OCI-LY7 (cell line): ENCODE measurements around the gene SLC4A4. TPM values are rescaled to one million over a fixed set of nuclear protein-coding genes. Genes with fewer than 3 reads are reported as not detected.

Experiments used
- BruUV-seq: library from RNA; stranded (reverse); fragments of 400-500 nt; replicated peaks from 2 replicates; lab custom pipeline; 2021; lab: Mats Ljungman, UMichigan
- CTCF ChIA-PET: fragments of 300-600 bp; sonication (Branson Sonifier 250); formaldehyde crosslinking; loops from one replicate; lab custom pipeline; 2022; ENCODE audit warnings: antibody characterized with exemption; ENCODE audit not compliant: unreplicated experiment; lab: Charles Lee
- POLR2A ChIA-PET: fragments of 300-600 bp; sonication (Branson Sonifier 250); formaldehyde crosslinking; loops from one replicate; lab custom pipeline; 2022; ENCODE audit warnings: antibody characterized with exemption; lab: Charles Lee
- DNase-seq: peaks from one replicate; pipeline ENCODE4 v3.0.0-alpha.2; 2015; ENCODE audit warnings: low spot score
- H2AFZ ChIP-seq: fragments of 200-600 bp; sonication (generic), shearing (Covaris generic); 2 replicates; pipeline ENCODE4 v1.6.1; 2014; ENCODE audit warnings: mild to moderate bottlenecking, antibody characterized with exemption, low read length, moderate library complexity
- H3K27ac ChIP-seq: fragments of 200-600 bp; sonication (generic); 2 replicates; pipeline ENCODE4 v1.5.1; 2014; ENCODE audit warnings: mixed run types, low read depth, mild to moderate bottlenecking, moderate library complexity, low read length, inconsistent platforms; ENCODE audit not compliant: poor library complexity, severe bottlenecking
- H3K36me3 ChIP-seq: fragments of 200-600 bp; sonication (generic); 2 replicates; pipeline ENCODE4 v1.6.1; 2014; ENCODE audit warnings: mild to moderate bottlenecking, antibody characterized with exemption, low read length, moderate library complexity, mixed read lengths; ENCODE audit not compliant: insufficient read depth
- H3K4me1 ChIP-seq: fragments of 200-600 bp; sonication (generic); 2 replicates; pipeline ENCODE4 v1.5.1; 2014; ENCODE audit warnings: mild to moderate bottlenecking, low read length; ENCODE audit not compliant: insufficient read depth, poor library complexity, severe bottlenecking
- H3K4me2 ChIP-seq: fragments of 200-600 bp; sonication (generic); 2 replicates; pipeline ENCODE4 v1.6.1; 2014; ENCODE audit warnings: mild to moderate bottlenecking, low read length
- H3K4me3 ChIP-seq: fragments of 200-600 bp; sonication (generic); 2 replicates; pipeline ENCODE4 v1.5.1; 2014; ENCODE audit warnings: mild to moderate bottlenecking, low read depth, low read length; ENCODE audit not compliant: poor library complexity, severe bottlenecking
- H3K79me2 ChIP-seq: fragments of 200-600 bp; sonication (generic); 2 replicates; pipeline ENCODE4 v1.6.1; 2016; ENCODE audit warnings: low read depth, mild to moderate bottlenecking, low read length, moderate library complexity, mixed read lengths; ENCODE audit not compliant: insufficient read depth
- H3K9me2 ChIP-seq: fragments of 200-600 bp; sonication (generic); 2 replicates; pipeline ENCODE4 v1.6.1; 2016; ENCODE audit warnings: mild to moderate bottlenecking, low read length, mixed read lengths; ENCODE audit not compliant: insufficient read depth
- H3K9me3 ChIP-seq: fragments of 200-600 bp; sonication (generic); 2 replicates; pipeline ENCODE4 v1.6.1; 2014; ENCODE audit warnings: mild to moderate bottlenecking, mixed run types, low read length, mixed read lengths
- H4K20me1 ChIP-seq: fragments of 200-600 bp; sonication (generic); 2 replicates; pipeline ENCODE4 v1.6.1; 2014; ENCODE audit warnings: mild to moderate bottlenecking, antibody characterized with exemption, low read length, moderate library complexity, mixed read lengths; ENCODE audit not compliant: insufficient read depth
- CTCF ChIP-seq: fragments of 200-600 bp; sonication (generic); conservative IDR thresholded peaks from 2 replicates; pipeline ENCODE4 v1.5.1; 2014; ENCODE audit warnings: mild to moderate bottlenecking, antibody characterized with exemption, low read length, moderate library complexity, mixed read lengths
- EZH2phosphoT487 ChIP-seq: fragments of 200-600 bp; sonication (generic); IDR thresholded peaks from 2 replicates; pipeline ENCODE4 v1.6.1; 2018; ENCODE audit warnings: low read depth, borderline replicate concordance, mild to moderate bottlenecking, mixed run types, antibody characterized with exemption, low read length, moderate library complexity, mixed read lengths
- intact Hi-C: fragments of 100-400 bp; cut with micrococcal nuclease; formaldehyde crosslinking; loops from one replicate; pipeline ENCODE4 v1.10.0; 2022; ENCODE audit not compliant: unreplicated experiment
- total RNA-seq, 2 experiments: library from RNA; depleted of rRNA in 1 of 2; stranded (reverse); fragments of >200 nt in 1 of 2; shearing (Covaris generic) in 1 of 2; gene quantifications; 2 replicates each; pipeline ENCODE4 v1.2.3, GENCODE V29; 2014 to 2022

SLC4A4 gene
- total RNA-seq, 2 experiments from 2014 or later = not detected

GRCh38 chr4:71294301-71294700 lies 44.5 kb upstream of the SLC4A4 start:
- intact Hi-C loops = no loop called here
- BruUV-seq = no TSS peak
- H4K20me1 ChIP-seq = no peaks in the 10 kb centered on the region
- H3K4me3 ChIP-seq = no peak overlapping the region
- TF ChIP-seq CTCF (no peak), EZH2phosphoT487 (no peak)
- H3K4me1 ChIP-seq = no peaks in the 10 kb centered on the region
- H3K4me2 ChIP-seq = no peak overlapping the region
- H3K36me3 ChIP-seq = no peaks in the 10 kb centered on the region
- H3K9me3 ChIP-seq = no peaks in the 10 kb centered on the region
- no peaks in the 10 kb centered on the region for H3K9me2 ChIP-seq
- DNase-seq = no peak
- no peaks in the 10 kb centered on the region for H3K79me2 ChIP-seq
- POLR2A ChIA-PET = no interaction called here
- no peak overlapping the region for H3K27ac ChIP-seq
- CTCF ChIA-PET = no interaction called here
- no peak overlapping the region for H2AFZ ChIP-seq

DNA sequence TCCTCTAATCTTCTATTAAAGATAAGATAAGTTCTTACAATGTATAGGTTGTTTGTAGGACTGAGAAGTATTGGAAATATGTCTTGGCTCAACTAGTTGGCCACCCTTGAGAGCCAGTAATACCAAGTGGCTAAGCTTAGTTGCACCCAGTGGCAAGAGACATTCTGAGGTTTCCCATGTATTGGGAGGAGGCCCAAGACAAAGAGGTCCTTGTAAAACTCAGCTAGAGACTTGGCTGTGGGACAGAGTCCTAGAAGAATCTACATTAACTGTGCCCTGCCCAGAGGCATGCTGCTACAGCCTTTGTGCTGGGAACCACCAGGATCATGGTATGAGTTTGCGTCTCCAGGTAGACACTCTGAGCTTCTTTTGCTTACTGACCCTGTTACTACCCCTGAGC lies 41.9 kb upstream of the SLC4A4 start:
- H3K9me3 ChIP-seq = no peaks in the 10 kb centered on the region
- no peaks in the 10 kb centered on the region for H3K36me3 ChIP-seq
- H3K4me3 ChIP-seq = no peak overlapping the region
- TF ChIP-seq CTCF = no peak
- TF ChIP-seq EZH2phosphoT487 = no peak
- BruUV-seq = no TSS peak
- H4K20me1 ChIP-seq = no peaks in the 10 kb centered on the region
- no peak overlapping the region for H3K27ac ChIP-seq
- no peaks in the 10 kb centered on the region for H3K4me1 ChIP-seq
- no peaks in the 10 kb centered on the region for H3K79me2 ChIP-seq
- ChIA-PET POLR2A (no interaction called here), CTCF (no interaction called here)
- H2AFZ ChIP-seq = no peak overlapping the region
- intact Hi-C loops = no loop called here
- no peaks in the 10 kb centered on the region for H3K9me2 ChIP-seq
- no peak for DNase-seq
- H3K4me2 ChIP-seq = no peak overlapping the region

GRCh38 chr4:71300362-71300761 lies 38.5 kb upstream of the SLC4A4 start:
- Histone ChIP-seq H3K36me3 (no peaks in the 10 kb centered on the region), H3K27ac (no peak overlapping the region), H2AFZ (no peak overlapping the region), H3K9me2 (no peaks in the 10 kb centered on the region), H3K4me3 (no peak overlapping the region), H3K4me1 (no peaks in the 10 kb centered on the region), H3K9me3 (no peaks in the 10 kb centered on the region), H3K4me2 (no peak overlapping the region), H3K79me2 (no peaks in the 10 kb centered on the region), H4K20me1 (no peaks in the 10 kb centered on the region)
- CTCF ChIA-PET = no interaction called here
- DNase-seq = no peak
- no TSS peak for BruUV-seq
- intact Hi-C loops = no loop called here
- no peak for TF ChIP-seq CTCF
- TF ChIP-seq EZH2phosphoT487 = no peak
- POLR2A ChIA-PET = no interaction called here
